ENCODE results near the gene STXBP1.

The STXBP1 gene

GRCh38 chr9:127722055-127722745 lies 110.1 kb downstream of the STXBP1 start:
- Histone ChIP-seq H3F3A (ENCODE audit: insufficient read depth, low read length) (no peaks in the 10 kb centered on the region), H3K4me2 (ENCODE audit: low read length) (no peak overlapping the region), H4K20me1 (ENCODE audit: insufficient read depth, low read length) (no peaks in the 10 kb centered on the region), H3K4me3 (ENCODE audit: low read depth, low read length, poor library complexity, severe bottlenecking) (no peak overlapping the region), H3K9me2 (ENCODE audit: low read depth, low read length) (no peaks in the 10 kb centered on the region), H3K79me2 (ENCODE audit: insufficient read depth, low read length) (no peaks in the 10 kb centered on the region), H3K9ac (ENCODE audit: low read length) (no peak overlapping the region), H3K27me3 (ENCODE audit: insufficient read depth, low read length) (peaks cover 4% of the 10 kb centered on the region; the same call in 1 of the 2 replicates), H3K36me3 (ENCODE audit: insufficient read depth, low read length) (no peaks in the 10 kb centered on the region), H2AFZ (ENCODE audit: low read length) (no peak overlapping the region), H3K27ac (ENCODE audit: low read depth, low read length, poor library complexity, severe bottlenecking) (no peak overlapping the region), H3K4me1 (ENCODE audit: insufficient read depth, low read length, severe bottlenecking) (no peaks in the 10 kb centered on the region), H3K9me3 (ENCODE audit: low read length) (no peaks in the 10 kb centered on the region)
- TF ChIP-seq EZH2 (IDR thresholded peaks at IDR 0.05; ENCODE audit: borderline replicate concordance, low read length) (no peak), CTCF (IDR thresholded peaks at IDR 0.05; ENCODE audit: low read length) (no peak)

DNA sequence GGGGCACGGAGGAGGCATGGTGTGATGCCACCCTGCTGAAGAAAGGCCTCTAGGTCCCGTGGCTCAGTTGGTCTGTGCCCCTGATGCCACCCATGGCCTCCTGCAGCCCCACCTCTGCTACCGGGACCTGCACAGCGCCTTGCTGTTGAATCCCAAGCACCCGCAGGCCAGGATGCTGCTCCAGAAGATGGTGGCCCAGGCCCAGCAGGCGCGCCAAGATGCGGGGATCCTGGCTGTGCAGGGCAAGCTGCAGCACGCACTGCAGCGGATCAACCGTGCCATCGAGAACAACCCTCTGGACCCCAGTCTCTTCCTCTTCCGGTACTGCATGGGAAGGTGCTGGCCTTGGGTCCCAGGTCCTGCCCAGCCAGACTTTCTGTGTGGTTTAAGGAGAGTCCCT lies 110.9 kb downstream of the STXBP1 start:
- TF ChIP-seq CTCF (IDR thresholded peaks at IDR 0.05; ENCODE audit: low read length): no peak
- TF ChIP-seq EZH2 (IDR thresholded peaks at IDR 0.05; ENCODE audit: borderline replicate concordance, low read length): no peak
- Histone ChIP-seq H3K27me3 (ENCODE audit: insufficient read depth, low read length) (peaks cover 4% of the 10 kb centered on the region; the same call in 1 of the 2 replicates), H3K4me3 (ENCODE audit: low read depth, low read length, poor library complexity, severe bottlenecking) (no peak overlapping the region), H3K27ac (ENCODE audit: low read depth, low read length, poor library complexity, severe bottlenecking) (no peak overlapping the region), H3K9me2 (ENCODE audit: low read depth, low read length) (no peaks in the 10 kb centered on the region), H3K9me3 (ENCODE audit: low read length) (no peaks in the 10 kb centered on the region), H3F3A (ENCODE audit: insufficient read depth, low read length) (no peaks in the 10 kb centered on the region), H3K36me3 (ENCODE audit: insufficient read depth, low read length) (no peaks in the 10 kb centered on the region), H3K4me1 (ENCODE audit: insufficient read depth, low read length, severe bottlenecking) (no peaks in the 10 kb centered on the region), H2AFZ (ENCODE audit: low read length) (no peak overlapping the region), H3K4me2 (ENCODE audit: low read length) (no peak overlapping the region), H3K79me2 (ENCODE audit: insufficient read depth, low read length) (no peaks in the 10 kb centered on the region), H4K20me1 (ENCODE audit: insufficient read depth, low read length) (no peaks in the 10 kb centered on the region), H3K9ac (ENCODE audit: low read length) (no peak overlapping the region)

DNA sequence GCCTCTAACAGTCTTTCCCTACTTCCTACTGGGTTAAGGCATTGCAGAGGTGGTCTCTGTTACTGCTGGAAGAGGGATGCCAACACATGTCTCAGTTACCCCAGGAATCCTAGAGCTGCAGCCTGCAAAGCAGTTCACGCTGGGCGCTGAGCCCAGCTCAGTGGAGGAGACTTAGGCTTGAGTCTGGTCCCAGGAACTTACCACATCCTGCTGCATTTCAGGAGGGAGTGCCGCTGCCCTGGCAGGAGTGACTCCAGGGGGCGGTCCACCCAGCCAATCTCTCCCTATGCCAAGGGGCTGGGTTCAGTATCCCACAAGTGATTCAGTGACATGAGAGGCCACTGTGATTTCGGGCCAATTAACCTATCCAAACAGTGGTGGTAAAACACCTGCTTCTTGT lies 111.4 kb downstream of the STXBP1 start:
- Histone ChIP-seq H3K4me2 (ENCODE audit: low read length) (no peak overlapping the region), H3K27ac (ENCODE audit: low read depth, low read length, poor library complexity, severe bottlenecking) (no peak overlapping the region), H3K9ac (ENCODE audit: low read length) (no peak overlapping the region), H2AFZ (ENCODE audit: low read length) (no peak overlapping the region), H3K4me1 (ENCODE audit: insufficient read depth, low read length, severe bottlenecking) (no peaks in the 10 kb centered on the region), H3K9me2 (ENCODE audit: low read depth, low read length) (no peaks in the 10 kb centered on the region), H4K20me1 (ENCODE audit: insufficient read depth, low read length) (no peaks in the 10 kb centered on the region), H3F3A (ENCODE audit: insufficient read depth, low read length) (no peaks in the 10 kb centered on the region), H3K9me3 (ENCODE audit: low read length) (no peaks in the 10 kb centered on the region), H3K27me3 (ENCODE audit: insufficient read depth, low read length) (peaks cover 4% of the 10 kb centered on the region; the same call in 1 of the 2 replicates), H3K4me3 (ENCODE audit: low read depth, low read length, poor library complexity, severe bottlenecking) (no peak overlapping the region), H3K79me2 (ENCODE audit: insufficient read depth, low read length) (no peaks in the 10 kb centered on the region), H3K36me3 (ENCODE audit: insufficient read depth, low read length) (no peaks in the 10 kb centered on the region)
- TF ChIP-seq CTCF (IDR thresholded peaks at IDR 0.05; ENCODE audit: low read length) (no peak), EZH2 (IDR thresholded peaks at IDR 0.05; ENCODE audit: borderline replicate concordance, low read length) (no peak)

Measured in OCI-LY1 (cell line).